MM.1S (cell line): ENCODE measurements around the gene SESTD1.
"Not testable (repeated sequence)": the region's sequence is repeated elsewhere in the genome, so short reads cannot be mapped to it uniquely, and the experiment has no call there.

Source experiments
- DNase-seq: peaks from one replicate; pipeline ENCODE4 v3.0.0-alpha.2; 2015
- H2AFZ ChIP-seq: fragments of 300-600 bp; sonication (generic); 2 replicates; pipeline ENCODE4 v1.6.0; 2016; ENCODE audit warnings: antibody characterized with exemption, low read length
- H3F3A ChIP-seq: fragments of 300-600 bp; sonication (generic); 2 replicates; pipeline ENCODE4 v1.6.1; 2016; ENCODE audit warnings: mild to moderate bottlenecking, antibody characterized with exemption, low read length, moderate library complexity, mixed read lengths; ENCODE audit not compliant: insufficient read depth
- H3K27ac ChIP-seq: fragments of 300-600 bp; sonication (generic); 2 replicates; pipeline ENCODE4 v1.5.1; 2016; ENCODE audit warnings: mild to moderate bottlenecking, low read length
- H3K27me3 ChIP-seq: fragments of 300-600 bp; sonication (generic); replicated peaks from 2 replicates; pipeline ENCODE4 v1.6.0; 2016; ENCODE audit warnings: low read length; ENCODE audit not compliant: insufficient read depth
- H3K36me3 ChIP-seq: fragments of 300-600 bp; sonication (generic); replicated peaks from 2 replicates; pipeline ENCODE4 v1.6.1; 2016; ENCODE audit warnings: mild to moderate bottlenecking, low read length, mixed read lengths; ENCODE audit not compliant: insufficient read depth
- H3K4me1 ChIP-seq: fragments of 300-600 bp; sonication (generic); 2 replicates; pipeline ENCODE4 v1.6.1; 2016; ENCODE audit warnings: low read length, mixed read lengths
- H3K4me2 ChIP-seq: fragments of 300-600 bp; sonication (generic); 2 replicates; pipeline ENCODE4 v1.6.0; 2016; ENCODE audit warnings: low read depth, low read length
- H3K4me3 ChIP-seq: fragments of 300-600 bp; sonication (generic); 2 replicates; pipeline ENCODE4 v1.5.1; 2016; ENCODE audit warnings: low read length, mixed read lengths
- H3K79me2 ChIP-seq: fragments of 300-600 bp; sonication (generic); 2 replicates; pipeline ENCODE4 v1.6.1; 2016; ENCODE audit warnings: mixed run types, low read length, mixed read lengths
- H3K9ac ChIP-seq: fragments of 300-600 bp; sonication (generic); 2 replicates; pipeline ENCODE4 v1.6.1; 2016; ENCODE audit warnings: low read length, mixed read lengths
- H3K9me2 ChIP-seq: fragments of 300-600 bp; sonication (generic); replicated peaks from 2 replicates; pipeline ENCODE4 v1.6.1; 2016; ENCODE audit warnings: mild to moderate bottlenecking, low read length, mixed read lengths; ENCODE audit not compliant: insufficient read depth
- H3K9me3 ChIP-seq: fragments of 300-600 bp; sonication (generic); replicated peaks from 2 replicates; pipeline ENCODE4 v1.6.1; 2016; ENCODE audit warnings: mild to moderate bottlenecking, low read length, mixed read lengths; ENCODE audit not compliant: insufficient read depth
- H4K20me1 ChIP-seq: fragments of 300-600 bp; sonication (generic); 2 replicates; pipeline ENCODE4 v1.6.1; 2016; ENCODE audit warnings: mild to moderate bottlenecking, low read length, moderate library complexity, mixed read lengths; ENCODE audit not compliant: insufficient read depth
- CTCF ChIP-seq: fragments of 300-600 bp; sonication (generic); IDR thresholded peaks from 2 replicates; pipeline ENCODE4 v1.5.1; 2016; ENCODE audit warnings: antibody characterized with exemption, low read length, mixed read lengths
- EZH2 ChIP-seq: fragments of 300-600 bp; sonication (generic); optimal IDR thresholded peaks from 2 replicates; pipeline ENCODE3; 2017; ENCODE audit warnings: low read depth, mild to moderate bottlenecking, antibody characterized with exemption, low read length, mixed read lengths
- EZH2phosphoT487 ChIP-seq: fragments of 300-600 bp; sonication (generic); IDR thresholded peaks from 2 replicates; pipeline ENCODE4 v1.6.1; 2018; ENCODE audit warnings: antibody characterized with exemption, low read length

Gene SESTD1

GRCh38 chr2:179068991-179069643, 195.5 kb downstream of the SESTD1 start:
- H3K9me3 ChIP-seq: no peaks in the 10 kb centered on the region
- DNase-seq: no peak
- H3K27me3 ChIP-seq: no peaks in the 10 kb centered on the region
- H3K9me2 ChIP-seq: no peaks in the 10 kb centered on the region
- H3F3A ChIP-seq: no peaks in the 10 kb centered on the region
- H3K79me2 ChIP-seq: no peaks in the 10 kb centered on the region
- H3K4me1 ChIP-seq: no peaks in the 10 kb centered on the region
- no peak overlapping the region for H3K4me2 ChIP-seq
- H3K36me3 ChIP-seq: no peaks in the 10 kb centered on the region
- H3K27ac ChIP-seq: no peak overlapping the region
- TF ChIP-seq EZH2phosphoT487: no peak
- TF ChIP-seq EZH2: no peak
- no peak for TF ChIP-seq CTCF
- H3K4me3 ChIP-seq: no peak overlapping the region
- H4K20me1 ChIP-seq: no peaks in the 10 kb centered on the region
- no peak overlapping the region for H2AFZ ChIP-seq
- no peak overlapping the region for H3K9ac ChIP-seq

GRCh38 chr2:179059026-179059700, 205.5 kb downstream of the SESTD1 start:
- peaks cover 10% of the 10 kb centered on the region; the same call in 1 of the 2 replicates for H3K4me1 ChIP-seq

GRCh38 chr2:179057737-179058136, 206.9 kb downstream of the SESTD1 start:
- H2AFZ ChIP-seq: no peak overlapping the region
- H3K4me2 ChIP-seq: no peak overlapping the region
- no peak overlapping the region for H3K9ac ChIP-seq
- H3F3A ChIP-seq: peaks cover 4% of the 10 kb centered on the region; the same call in 1 of the 2 replicates
- H3K36me3 ChIP-seq: no peaks in the 10 kb centered on the region
- TF ChIP-seq CTCF (no peak), EZH2phosphoT487 (no peak), EZH2 (no peak)
- no peaks in the 10 kb centered on the region for H3K9me3 ChIP-seq
- H4K20me1 ChIP-seq: no peaks in the 10 kb centered on the region
- H3K9me2 ChIP-seq: no peaks in the 10 kb centered on the region
- peaks cover 10% of the 10 kb centered on the region; the same call in 1 of the 2 replicates for H3K4me1 ChIP-seq
- H3K79me2 ChIP-seq: no peaks in the 10 kb centered on the region
- no peak for DNase-seq
- no peak overlapping the region for H3K27ac ChIP-seq
- H3K27me3 ChIP-seq: no peaks in the 10 kb centered on the region
- no peak overlapping the region for H3K4me3 ChIP-seq

More at GRCh38 chr2:179059026-179059700, 205.5 kb downstream of the SESTD1 start:
- DNase-seq: peak; percentile 17
- peak overlapping the region; percentile 12; the same call in 1 of the 2 replicates for H3K27ac ChIP-seq
- no peaks in the 10 kb centered on the region for H4K20me1 ChIP-seq
- no peak overlapping the region for H3K9ac ChIP-seq
- H3K27me3 ChIP-seq: no peaks in the 10 kb centered on the region
- no peaks in the 10 kb centered on the region for H3K79me2 ChIP-seq
- H3K36me3 ChIP-seq: no peaks in the 10 kb centered on the region
- H3F3A ChIP-seq: peaks cover 4% of the 10 kb centered on the region; the same call in 1 of the 2 replicates
- 0 out of 2 replicates have a peak overlapping the region, but pooled peaks have one; percentile 31 for H3K4me2 ChIP-seq
- no peak for TF ChIP-seq EZH2
- no peak for TF ChIP-seq CTCF
- TF ChIP-seq EZH2phosphoT487: no peak
- no peaks in the 10 kb centered on the region for H3K9me3 ChIP-seq
- H2AFZ ChIP-seq: no peak overlapping the region
- H3K4me3 ChIP-seq: no peak overlapping the region
- no peaks in the 10 kb centered on the region for H3K9me2 ChIP-seq

GRCh38 chr2:179053568-179053967, 211.1 kb downstream of the SESTD1 start:
- H3K27me3 ChIP-seq, H4K20me1 ChIP-seq, H3K9ac ChIP-seq, H3K4me3 ChIP-seq, DNase-seq, H3K27ac ChIP-seq, H3K9me3 ChIP-seq, H3K79me2 ChIP-seq, H3K4me2 ChIP-seq, H3F3A ChIP-seq, H3K36me3 ChIP-seq, H3K9me2 ChIP-seq, H2AFZ ChIP-seq: not testable (repeated sequence)
- H3K4me1 ChIP-seq: peaks cover 15% of the 10 kb centered on the region
